Thyroid gland (tissue), 4 donors: Measurements from ENCODE around the gene SLC51A. TPM values are rescaled to one million over a fixed set of nuclear protein-coding genes. Genes with fewer than 3 reads are reported as not detected.

Experiments used
- DNase-seq, 2 donors: peaks; one replicate each; pipeline ENCODE4 v3.0.0-alpha.2; 2019
- H3K27ac ChIP-seq, 3 donors: fragments of 200-600 bp; sonication (generic); 1 replicate in 2 of 3; 2 replicates in 1 of 3; pipeline ENCODE4 v1.5.1; 2016 to 2019; ENCODE audit warnings: mild to moderate bottlenecking in 1 of 3, moderate library complexity in 1 of 3
- H3K27me3 ChIP-seq: fragments of 200-600 bp; sonication (generic); one replicate; pipeline ENCODE4 v1.5.1; 2019
- H3K36me3 ChIP-seq, 2 donors: fragments of 200-600 bp; sonication (generic); one replicate each; pipeline ENCODE4 v1.5.1; 2016 to 2019
- H3K4me1 ChIP-seq, 2 donors: fragments of 200-600 bp; sonication (generic); one replicate each; pipeline ENCODE4 v1.5.1; 2017 to 2019
- H3K4me3 ChIP-seq, 3 donors: fragments of 200-600 bp; sonication (generic); replicated peaks in 1 of 3; 1 replicate in 2 of 3; 2 replicates in 1 of 3; pipeline ENCODE4 v1.5.1; 2016; ENCODE audit warnings: mild to moderate bottlenecking in 1 of 3
- H3K9me3 ChIP-seq: fragments of 200-600 bp; sonication (generic); one replicate; pipeline ENCODE4 v1.5.1; 2017
- POLR2A ChIP-seq, 2 donors: fragments of 450-650 bp; IDR thresholded peaks; one replicate each; pipeline ENCODE4 v1.6.1; 2017; ENCODE audit warnings: antibody characterized with exemption in 2 of 2, mild to moderate bottlenecking in 2 of 2, moderate library complexity in 1 of 2
- WGBS, 2 donors: methylation state at CpG; one replicate each; pipeline ENCODE4 v1.1.5; 2017; 5-methylcytosine and 5-hydroxymethylcytosine counted together
- intact Hi-C: fragments of 100-400 bp; cut with DNase I; formaldehyde crosslinking; loops from one replicate; pipeline ENCODE4 v1.15.1; 2023
- total RNA-seq, 4 donors: library from RNA; depleted of rRNA; stranded (reverse); fragments of >200 nt; gene quantifications; one replicate each; pipeline ENCODE4 v1.2.3, GENCODE V29; 2016
- TF ChIP-seq, protein P1 (sequence below), 6 experiments: fragments of 200-600 bp in 3 of 6; fragments of 450-650 bp in 3 of 6; sonication (generic) in 3 of 6; IDR thresholded peaks; one replicate each; pipeline ENCODE4 v1.5.1; 2016 to 2019; ENCODE audit warnings: antibody characterized with exemption in 6 of 6, mild to moderate bottlenecking in 2 of 6, inconsistent platforms in 1 of 6, moderate library complexity in 1 of 6

Gene SLC51A
- total RNA-seq, 4 donors from 2014 or later = 0.56 to 0.63 TPM; not detected in 2

DNA sequence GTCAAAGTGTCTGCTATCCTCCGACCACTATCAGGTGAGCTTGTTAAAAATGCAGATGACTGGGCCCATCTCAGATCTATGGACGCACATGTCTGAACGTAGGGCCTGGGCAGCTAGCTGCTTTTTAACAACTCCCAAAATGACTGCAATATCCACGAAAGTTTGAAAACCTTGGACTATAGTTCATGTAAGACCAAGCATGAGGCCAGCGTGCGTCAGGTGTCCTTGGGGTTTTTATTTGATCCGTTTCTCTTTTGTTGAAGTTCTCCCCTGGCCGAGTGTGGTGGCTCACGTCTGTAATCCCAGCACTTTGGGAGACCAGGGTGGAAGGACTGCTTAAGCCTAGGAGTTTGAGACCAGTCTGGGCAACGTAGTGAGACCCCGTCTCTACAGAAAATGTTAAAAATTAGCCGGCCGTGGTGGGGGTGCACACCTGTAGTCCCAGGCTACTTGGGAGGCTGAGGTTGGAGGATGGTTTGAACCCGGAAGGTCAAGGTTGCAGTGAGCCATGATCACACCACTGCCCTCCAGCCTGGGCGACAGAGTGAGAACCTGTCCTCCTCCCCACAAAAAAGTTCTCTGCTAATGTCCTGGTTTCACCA is 9.5 kb downstream of the SLC51A start:
- WGBS, 2 donors = 85 to 91% methylated on average over 15 of the region's 15 CpGs
- Histone ChIP-seq H3K4me3 (no peak overlapping the region), H3K27me3 (no peaks in the 10 kb centered on the region), H3K9me3 (no peaks in the 10 kb centered on the region), H3K36me3 (no peaks in the 10 kb centered on the region), H3K27ac (no peak overlapping the region), H3K4me1 (no peaks in the 10 kb centered on the region)
- DNase-seq = no peak
- TF ChIP-seq POLR2A (IDR thresholded peaks at IDR 0.05) = no peak
- TF ChIP-seq, protein P1, sequence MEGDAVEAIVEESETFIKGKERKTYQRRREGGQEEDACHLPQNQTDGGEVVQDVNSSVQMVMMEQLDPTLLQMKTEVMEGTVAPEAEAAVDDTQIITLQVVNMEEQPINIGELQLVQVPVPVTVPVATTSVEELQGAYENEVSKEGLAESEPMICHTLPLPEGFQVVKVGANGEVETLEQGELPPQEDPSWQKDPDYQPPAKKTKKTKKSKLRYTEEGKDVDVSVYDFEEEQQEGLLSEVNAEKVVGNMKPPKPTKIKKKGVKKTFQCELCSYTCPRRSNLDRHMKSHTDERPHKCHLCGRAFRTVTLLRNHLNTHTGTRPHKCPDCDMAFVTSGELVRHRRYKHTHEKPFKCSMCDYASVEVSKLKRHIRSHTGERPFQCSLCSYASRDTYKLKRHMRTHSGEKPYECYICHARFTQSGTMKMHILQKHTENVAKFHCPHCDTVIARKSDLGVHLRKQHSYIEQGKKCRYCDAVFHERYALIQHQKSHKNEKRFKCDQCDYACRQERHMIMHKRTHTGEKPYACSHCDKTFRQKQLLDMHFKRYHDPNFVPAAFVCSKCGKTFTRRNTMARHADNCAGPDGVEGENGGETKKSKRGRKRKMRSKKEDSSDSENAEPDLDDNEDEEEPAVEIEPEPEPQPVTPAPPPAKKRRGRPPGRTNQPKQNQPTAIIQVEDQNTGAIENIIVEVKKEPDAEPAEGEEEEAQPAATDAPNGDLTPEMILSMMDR (IDR thresholded peaks at IDR 0.05) = no peak
- intact Hi-C loops = no loop called here

DNA sequence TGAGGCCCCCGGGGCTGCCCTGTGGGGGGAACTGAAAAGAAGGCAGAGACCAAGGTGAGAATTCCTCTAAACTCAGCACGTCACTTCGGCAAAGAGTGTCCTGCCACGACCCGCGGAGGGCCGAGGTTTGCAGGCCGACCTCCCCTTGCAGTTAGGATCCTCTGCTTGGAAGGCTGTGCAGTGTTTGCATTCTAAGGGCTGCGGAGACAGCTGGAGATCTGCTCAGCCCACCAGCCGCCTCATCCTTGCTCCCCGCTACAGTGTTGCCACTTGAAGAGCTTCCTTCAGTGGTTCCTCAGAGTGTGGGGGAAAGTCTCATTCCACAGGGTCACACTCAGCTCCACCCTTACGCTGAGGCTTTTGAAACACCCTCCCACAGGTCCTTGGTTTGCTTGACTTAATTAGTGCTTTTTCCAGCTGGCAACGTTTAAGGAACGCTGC is 10.8 kb downstream of the SLC51A start:
- WGBS, 2 donors = 56 to 76% methylated on average over 7 to 13 of the region's 14 CpGs
- no peak overlapping the region for H3K27ac ChIP-seq
- no peak for DNase-seq

DNA sequence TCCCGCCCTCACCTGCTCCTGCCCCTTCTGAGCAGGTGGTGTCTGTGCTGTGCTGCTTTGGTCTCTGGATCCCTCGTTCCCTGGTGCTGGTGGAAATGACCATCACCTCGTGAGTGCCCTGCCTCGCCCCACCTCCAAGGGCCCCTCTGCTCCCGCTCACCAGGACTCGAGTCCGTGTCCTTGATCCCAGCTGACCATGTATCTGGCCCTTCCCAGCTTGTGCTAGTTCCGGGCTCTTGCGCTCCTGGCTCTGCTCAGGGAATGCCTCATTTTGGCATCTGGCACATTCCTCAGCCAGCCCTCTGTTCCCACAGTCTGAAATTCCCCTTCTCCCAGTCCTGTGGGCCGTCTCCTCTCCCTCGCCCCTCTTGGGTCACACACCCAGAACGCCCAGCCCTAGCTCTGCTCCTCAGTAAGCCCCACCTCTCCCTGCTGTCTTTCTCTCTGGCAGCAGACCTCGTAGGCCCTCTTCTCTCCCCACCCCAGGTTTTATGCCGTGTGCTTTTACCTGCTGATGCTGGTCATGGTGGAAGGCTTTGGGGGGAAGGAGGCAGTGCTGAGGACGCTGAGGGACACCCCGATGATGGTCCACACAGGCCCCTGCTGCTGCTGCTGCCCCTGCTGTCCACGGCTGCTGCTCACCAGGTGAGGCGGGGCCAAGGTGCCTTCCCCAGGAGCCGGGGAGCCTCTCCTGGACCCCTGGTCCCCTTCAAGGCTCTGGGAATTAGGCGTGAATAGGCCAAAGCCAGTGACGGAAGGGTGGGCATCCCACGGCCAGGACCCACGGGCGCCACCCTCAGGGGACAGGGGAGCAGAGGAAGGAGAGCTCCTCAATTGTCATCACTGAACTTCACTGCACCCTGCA is 11.5 kb downstream of the SLC51A start:
- no peak overlapping the region for H3K27ac ChIP-seq
- H3K9me3 ChIP-seq = no peaks in the 10 kb centered on the region
- TF ChIP-seq, protein P1 (IDR thresholded peaks at IDR 0.05) = no peak
- no peak for TF ChIP-seq POLR2A (IDR thresholded peaks at IDR 0.05)
- H3K4me1 ChIP-seq = no peaks in the 10 kb centered on the region
- WGBS, 2 donors = 49 to 61% methylated on average over 16 to 24 of the region's 24 CpGs
- H3K27me3 ChIP-seq = no peaks in the 10 kb centered on the region
- DNase-seq = peak in 1 of 2 donors; percentile 23
- H3K36me3 ChIP-seq = no peaks in the 10 kb centered on the region
- intact Hi-C loops = no loop called here
- no peak overlapping the region for H3K4me3 ChIP-seq

More for the DNA sequence above, 10.8 kb downstream of the SLC51A start:
- intact Hi-C loops = no loop called here
- no peaks in the 10 kb centered on the region for H3K36me3 ChIP-seq
- H3K4me3 ChIP-seq = no peak overlapping the region
- no peaks in the 10 kb centered on the region for H3K4me1 ChIP-seq
- TF ChIP-seq, protein P1 (IDR thresholded peaks at IDR 0.05) = no peak
- no peak for TF ChIP-seq POLR2A (IDR thresholded peaks at IDR 0.05)
- H3K27me3 ChIP-seq = no peaks in the 10 kb centered on the region
- no peaks in the 10 kb centered on the region for H3K9me3 ChIP-seq

DNA sequence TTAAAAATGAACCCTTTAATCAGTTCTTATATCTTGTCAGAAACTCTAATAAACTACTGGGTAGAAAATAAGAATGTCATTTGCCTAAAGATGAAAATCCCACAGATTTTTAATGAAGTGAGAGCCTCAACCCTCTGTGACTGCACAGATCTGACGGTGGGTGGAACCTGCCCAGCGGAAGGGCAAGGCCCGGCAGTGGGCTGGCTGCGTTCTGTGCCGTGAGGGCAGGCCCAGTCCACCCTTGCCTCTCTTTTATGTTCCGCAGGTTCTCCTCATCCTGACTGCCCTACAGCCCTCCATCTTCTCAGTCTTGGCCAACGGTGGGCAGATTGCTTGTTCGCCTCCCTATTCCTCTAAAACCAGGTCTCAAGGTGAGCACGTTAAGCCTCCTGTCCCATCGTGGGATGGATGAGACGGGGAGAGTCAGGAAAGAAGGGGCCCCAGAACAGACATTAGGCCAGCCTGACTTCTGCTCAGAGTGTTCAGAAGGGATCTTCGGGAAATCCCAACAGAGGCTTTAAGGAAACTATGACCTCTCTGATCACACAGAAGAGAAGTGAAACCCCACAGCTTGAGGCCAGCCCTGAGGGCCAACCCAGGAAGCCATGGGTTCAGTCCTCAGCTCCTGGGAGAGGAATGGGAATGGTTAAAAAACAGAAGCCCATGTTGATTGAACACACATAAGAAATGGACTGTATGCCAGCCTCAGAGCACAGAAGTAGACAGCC is 16.0 kb downstream of the SLC51A start:
- no peak overlapping the region for H3K27ac ChIP-seq
- no peak for TF ChIP-seq POLR2A (IDR thresholded peaks at IDR 0.05)
- TF ChIP-seq, protein P1 (IDR thresholded peaks at IDR 0.05) = no peak
- H3K36me3 ChIP-seq = peaks cover 0 to 4% of the 10 kb centered on the region in 2 donors
- intact Hi-C loops = no loop called here
- H3K4me1 ChIP-seq = no peaks in the 10 kb centered on the region
- no peaks in the 10 kb centered on the region for H3K9me3 ChIP-seq
- H3K27me3 ChIP-seq = no peaks in the 10 kb centered on the region
- no peak for DNase-seq
- 91 to 97% methylated on average over 12 of the region's 12 CpGs for WGBS, 2 donors
- H3K4me3 ChIP-seq = no peak overlapping the region
